ENCODE measurements around the gene ST6GALNAC6. TPM values are rescaled to one million over a fixed set of nuclear protein-coding genes. Genes with fewer than 3 reads are reported as not detected.

Gene ST6GALNAC6
- total and polyA plus RNA-seq, 10 of the 15 experiments (the other 5 are each of a cell fraction or from before 2014, with no cell fraction given), result 0.40 to 27.0 (median 16.8) TPM

GRCh38 chr9:127940593-127940992 lies 41.2 kb upstream of the ST6GALNAC6 start:
- in situ Hi-C loops (cut with MboI), result no loop called here
- Histone ChIP-seq H2AFZ (ENCODE audit: control insufficient read depth, low read depth, low read length) (no peak overlapping the region), H3K4me1 (ENCODE audit: control insufficient read depth, insufficient read depth, low read length) (peaks cover 12% of the 10 kb centered on the region)

GRCh38 chr9:127938298-127938690 lies 38.9 kb upstream of the ST6GALNAC6 start:
- intact Hi-C loops (cut with micrococcal nuclease; ENCODE audit: unreplicated experiment), result no loop called here
- POLR2A ChIA-PET, result no interaction called here
- ATAC-seq, result no peak

More at GRCh38 chr9:127940593-127940992, 41.2 kb upstream of the ST6GALNAC6 start:
- Histone ChIP-seq H4K20me1 (ENCODE audit: control insufficient read depth, insufficient read depth) (no peaks in the 10 kb centered on the region), H3K79me2 (ENCODE audit: control insufficient read depth, insufficient read depth, low read length) (peaks cover 18% of the 10 kb centered on the region), H3K27ac (ENCODE audit: control insufficient read depth, insufficient read depth) (no peak overlapping the region), H3K4me2 (ENCODE audit: control insufficient read depth, insufficient read depth) (no peak overlapping the region), H3K36me3 (ENCODE audit: control insufficient read depth in 2 of 2, insufficient read depth in 2 of 2, low read length in 1 of 2) (peaks cover 0 to 11% of the 10 kb centered on the region in 2 experiments; a peak in 2 of 4 replicates), H3K9me3 (replicated peaks; ENCODE audit: control insufficient read depth, insufficient read depth, low read length) (no peaks in the 10 kb centered on the region), H3K4me3 (no peak overlapping the region), H3K27me3 (replicated peaks in 1 of 2; ENCODE audit: control insufficient read depth in 2 of 2, insufficient read depth in 2 of 2, low read length in 1 of 2) (no peaks in the 10 kb centered on the region), H3K9ac (ENCODE audit: control insufficient read depth, insufficient read depth, low read length) (no peak overlapping the region)
- BruUV-seq (replicated peaks), result no TSS peak
- ATAC-seq (no peak), DNase-seq (ENCODE audit: low read depth, low spot score) (no peak), FAIRE-seq (no peak)
- intact Hi-C loops (cut with micrococcal nuclease; ENCODE audit: unreplicated experiment), result no loop called here
- CTCF ChIA-PET, result interaction anchor here (4.2 to 7.7 kb wide), 4 partner anchors 15 to 177 kb away, joined by 22 to 261 read pairs (median 62); partner anchors contain the start of gene EEIG1
- 96% methylated on average over 4 of the region's 4 CpGs for WGBS (ENCODE audit: insufficient coverage, insufficient replicate concordance, low lambda C conversion rate, missing lambda C conversion rate)
- RAD21 ChIA-PET (ENCODE audit: unreplicated experiment), result interaction anchor here (5.0 kb wide), 1 partner anchor 95 kb away, joined by 83 read pairs; no protein-coding TSS in a partner anchor
- SMC1A ChIA-PET (ENCODE audit: uncharacterized antibody, unreplicated experiment), result interaction anchor here (7.2 kb wide), 1 partner anchor 92 kb away, joined by 84 read pairs; no protein-coding TSS in a partner anchor
- POLR2A ChIA-PET, result interaction anchor here (0.7 kb wide), 1 partner anchor 24 kb away, joined by 3 read pairs; the partner anchor contains the start of gene ST6GALNAC4
- no peak for TF ChIP-seq MXI1 (IDR thresholded peaks at IDR 0.05; ENCODE audit: low read depth, low read length)
- no peak for TF ChIP-seq MEF2A (IDR thresholded peaks at IDR 0.05; ENCODE audit: insufficient read depth, low read depth, low read length)
- no peak for TF ChIP-seq SREBF2 (IDR thresholded peaks at IDR 0.05; ENCODE audit: low read length)

More at GRCh38 chr9:127938298-127938690, 38.9 kb upstream of the ST6GALNAC6 start:
- Histone ChIP-seq H3K9ac (ENCODE audit: control insufficient read depth, insufficient read depth, low read length) (no peak overlapping the region), H2AFZ (ENCODE audit: control insufficient read depth, low read depth, low read length) (peak overlapping the region; percentile 94), H3K27ac (ENCODE audit: control insufficient read depth, insufficient read depth) (no peak overlapping the region; the same call in 1 of the 2 replicates), H4K20me1 (ENCODE audit: control insufficient read depth, insufficient read depth) (no peaks in the 10 kb centered on the region), H3K4me2 (ENCODE audit: control insufficient read depth, insufficient read depth) (peak overlapping the region; percentile 95), H3K79me2 (ENCODE audit: control insufficient read depth, insufficient read depth, low read length) (peaks cover 22% of the 10 kb centered on the region), H3K4me1 (ENCODE audit: control insufficient read depth, insufficient read depth, low read length) (peaks cover 5% of the 10 kb centered on the region), H3K27me3 (replicated peaks in 1 of 2; ENCODE audit: control insufficient read depth in 2 of 2, insufficient read depth in 2 of 2, low read length in 1 of 2) (no peaks in the 10 kb centered on the region), H3K9me3 (replicated peaks; ENCODE audit: control insufficient read depth, insufficient read depth, low read length) (no peaks in the 10 kb centered on the region), H3K4me3 (peak overlapping the region; percentile 95), H3K36me3 (ENCODE audit: control insufficient read depth in 2 of 2, insufficient read depth in 2 of 2, low read length in 1 of 2) (peaks cover 0 to 6% of the 10 kb centered on the region in 2 experiments; a peak in 2 of 4 replicates)
- RAD21 ChIA-PET (ENCODE audit: unreplicated experiment), result interaction anchor here (1.1 kb wide), 1 partner anchor 134 kb away, joined by 3 read pairs; no protein-coding TSS in a partner anchor
- DNase-seq (ENCODE audit: low read depth, low spot score), result no peak
- 40% methylated on average over 25 of the region's 25 CpGs for WGBS (ENCODE audit: insufficient coverage, insufficient replicate concordance, low lambda C conversion rate, missing lambda C conversion rate)
- TF ChIP-seq ZNF217 (IDR thresholded peaks at IDR 0.05) (no peak), MTA3 (IDR thresholded peaks at IDR 0.05; ENCODE audit: borderline replicate concordance, low read length) (0 out of 2 replicates have a peak, but pooled peaks have one; percentile 52)
- CTCF ChIA-PET, result interaction anchor here (7.7 kb wide), 1 partner anchor 98 kb away, joined by 261 read pairs; no protein-coding TSS in a partner anchor
- SMC1A ChIA-PET (ENCODE audit: uncharacterized antibody, unreplicated experiment), result interaction anchor here (7.2 kb wide), 1 partner anchor 95 kb away, joined by 84 read pairs; no protein-coding TSS in a partner anchor
- FAIRE-seq, result no peak
- BruUV-seq (replicated peaks), result no TSS peak
- in situ Hi-C loops (cut with MboI), result no loop called here

Data from GM12878 (cell line).